NAMALWA (cell line): ENCODE measurements around the gene MXI1.
A peak's percentile ranks its signal among the peaks of the same experiment; 100 is the strongest.

ENCODE experiments used
- DNase-seq: peaks from one replicate; pipeline ENCODE4 v3.0.0-alpha.2; 2015; ENCODE audit warnings: low spot score

The MXI1 gene

GRCh38 chr10:110216240-110216639, 8.8 kb downstream of the MXI1 start:
- peak; percentile 23 for DNase-seq

- DNase-seq: no peak
Measured at GRCh38 chr10:110216942-110217661, 9.7 kb downstream of the MXI1 start.

- no peak for DNase-seq
Measured at GRCh38 chr10:110217662-110218008, 10.2 kb downstream of the MXI1 start.

GRCh38 chr10:110218632-110219031, 11.2 kb downstream of the MXI1 start:
- peak; percentile 38 for DNase-seq

- no peak for DNase-seq
Measured at GRCh38 chr10:110219884-110220283, 12.5 kb downstream of the MXI1 start.

- no peak for DNase-seq
Measured at GRCh38 chr10:110220398-110220797, 13.0 kb downstream of the MXI1 start.

GRCh38 chr10:110221044-110221720, 13.8 kb downstream of the MXI1 start:
- DNase-seq: no peak

- DNase-seq: peak; percentile 93
Measured at GRCh38 chr10:110221721-110222261, 14.4 kb downstream of the MXI1 start.

- no peak for DNase-seq
Measured at GRCh38 chr10:110222641-110223297, 15.4 kb downstream of the MXI1 start.

GRCh38 chr10:110223298-110223925, 16.0 kb downstream of the MXI1 start:
- DNase-seq: no peak

- DNase-seq: no peak
Measured at GRCh38 chr10:110224992-110225391, 17.6 kb downstream of the MXI1 start.

- DNase-seq: no peak
Measured at GRCh38 chr10:110225441-110225755, 18.0 kb downstream of the MXI1 start.

- DNase-seq: peak; percentile 92
Measured at GRCh38 chr10:110225756-110226542, 18.5 kb downstream of the MXI1 start.

- peak; percentile 83 for DNase-seq
Measured at GRCh38 chr10:110226543-110226925, 19.1 kb downstream of the MXI1 start.

- DNase-seq: peak; percentile 48
Measured at GRCh38 chr10:110226926-110227641, 19.7 kb downstream of the MXI1 start.

- no peak for DNase-seq
Measured at GRCh38 chr10:110228066-110228465, 20.7 kb downstream of the MXI1 start.

GRCh38 chr10:110229155-110229554, 21.8 kb downstream of the MXI1 start:
- DNase-seq: no peak

GRCh38 chr10:110233846-110234245, 26.4 kb downstream of the MXI1 start:
- no peak for DNase-seq

- DNase-seq: no peak
Measured at GRCh38 chr10:110237894-110238480, 30.6 kb downstream of the MXI1 start.

- no peak for DNase-seq
Measured at GRCh38 chr10:110239892-110240291, 32.5 kb downstream of the MXI1 start.

- no peak for DNase-seq
Measured at GRCh38 chr10:110241407-110241806, 34.0 kb downstream of the MXI1 start.
